Smooth muscle cell of the pulmonary artery (primary cell): Measurements from ENCODE around the gene NCBP2L. TPM values are rescaled to one million over a fixed set of nuclear protein-coding genes. Genes with fewer than 3 reads are reported as not detected.

Experiments used
- total RNA-seq: library from RNA; depleted of rRNA; stranded (reverse); fragments of >200 nt; gene quantifications from 2 replicates; pipeline ENCODE4 v1.2.3, GENCODE V29; 2014

Gene NCBP2L
- total RNA-seq, result not detected in 2 replicates

DNA sequence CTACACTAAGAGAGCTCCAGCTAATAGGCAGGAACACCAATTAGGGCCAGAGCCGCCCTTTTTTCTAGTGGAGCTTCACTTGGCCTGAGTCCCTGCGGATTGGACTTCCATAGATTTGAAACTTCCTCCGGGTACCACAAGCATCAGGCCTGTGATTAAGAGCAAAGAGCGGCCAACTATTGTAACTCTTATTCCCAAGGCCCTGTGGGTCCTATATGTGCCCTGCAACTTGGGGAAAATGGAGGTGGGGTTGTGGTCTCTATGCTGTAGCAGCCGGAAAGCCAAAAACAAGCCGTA is at the start of gene NCBP2L:
Gene NCBP2L (plus strand): TSS at position 198 of the 297 bp plus-strand sequence. CDS start 16,488 bp downstream, outside the sequence.

DNA sequence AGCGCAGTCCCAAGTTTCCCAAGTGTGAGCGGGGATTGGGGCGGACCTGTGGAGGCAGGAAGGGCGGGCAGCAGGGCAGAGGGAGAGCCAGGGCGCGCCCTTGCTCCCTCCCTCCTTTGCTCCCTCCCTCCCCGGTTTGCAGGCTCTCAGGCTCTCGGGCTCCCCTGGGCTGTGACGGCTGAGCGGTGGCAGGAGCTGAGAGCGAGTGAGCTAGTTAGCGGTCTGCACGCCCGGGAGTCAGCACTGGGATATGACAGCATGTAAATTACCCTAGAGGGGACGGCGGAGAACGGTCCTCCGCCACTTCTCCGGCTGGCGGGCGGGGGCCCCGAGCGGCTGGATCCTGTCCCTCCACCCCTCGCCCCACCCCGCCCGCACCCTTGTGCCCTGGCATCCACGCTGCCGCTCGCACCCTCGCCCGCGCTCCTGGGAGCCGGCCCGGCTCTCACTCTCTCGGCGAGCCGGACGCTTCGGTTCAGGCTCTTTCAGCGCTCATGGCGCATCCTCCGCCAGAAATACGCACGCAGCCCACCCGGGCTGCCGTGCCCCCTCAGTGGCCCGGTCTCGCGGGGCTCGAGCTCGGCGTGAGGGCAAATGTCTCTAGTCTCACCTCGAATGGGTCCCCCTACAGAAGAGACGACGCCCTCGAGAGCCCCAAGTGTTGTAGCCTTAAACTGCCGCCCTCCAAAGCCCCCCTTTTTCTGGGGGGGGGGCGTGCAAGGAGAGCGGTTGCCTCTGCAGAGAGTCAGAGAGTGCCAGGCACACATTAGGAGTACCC is 1.6 kb upstream of the NCBP2L start, which contains the start of gene TSC22D3:
Gene TSC22D3 (minus strand): TSS at position 54 of the 778 bp plus-strand sequence. CDS start 368 bp downstream, outside the sequence.

DNA sequence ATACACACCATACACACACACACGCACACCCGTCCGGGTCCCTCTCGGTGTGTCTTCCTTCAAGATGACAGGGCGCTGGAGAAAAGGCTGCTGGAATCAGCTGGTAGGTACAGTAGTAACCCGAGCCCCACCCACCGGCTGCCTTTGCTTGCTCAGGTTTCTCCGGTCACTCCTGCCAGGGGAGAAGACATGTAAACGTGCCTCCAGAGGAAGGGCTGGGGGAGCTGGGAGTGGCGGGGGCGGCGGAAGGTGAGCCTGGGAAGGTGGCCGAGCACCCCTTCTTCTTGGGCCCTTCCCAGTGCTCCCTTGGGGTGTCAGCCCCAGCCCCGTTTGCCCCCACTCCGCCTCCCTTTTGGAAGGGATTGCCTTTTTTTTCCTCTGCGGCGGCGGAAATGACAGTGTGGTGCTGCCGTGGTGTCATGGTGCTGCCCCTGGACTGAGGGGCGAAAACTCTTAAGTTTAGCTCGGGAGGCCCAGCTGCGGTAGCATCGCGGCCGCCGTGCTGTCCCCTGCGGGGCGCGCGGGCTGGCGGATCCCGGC is 48.2 kb downstream of the NCBP2L start, which contains the start of gene MID2:
Gene MID2 (plus strand): TSS at position 169 of the 540 bp plus-strand sequence. CDS start 561 bp downstream, outside the sequence.

Other genes with a start within 250 kb of the NCBP2L start
- 17.0 and 28.8 TPM in 2 replicates for gene PRPS1, start 149.2 kb upstream of the NCBP2L start, total RNA-seq
- gene TSC22D3, start 1.9 kb upstream of the NCBP2L start, total RNA-seq, result 22.6 and 40.1 TPM in 2 replicates
- 11.8 and 11.9 TPM in 2 replicates for gene MID2, start 48.1 kb downstream of the NCBP2L start, total RNA-seq
- gene TEX13B, start 204.6 kb downstream of the NCBP2L start, total RNA-seq, result not detected in 2 replicates